Measurements from ENCODE around the gene IFNA13.

The IFNA13 gene

DNA sequence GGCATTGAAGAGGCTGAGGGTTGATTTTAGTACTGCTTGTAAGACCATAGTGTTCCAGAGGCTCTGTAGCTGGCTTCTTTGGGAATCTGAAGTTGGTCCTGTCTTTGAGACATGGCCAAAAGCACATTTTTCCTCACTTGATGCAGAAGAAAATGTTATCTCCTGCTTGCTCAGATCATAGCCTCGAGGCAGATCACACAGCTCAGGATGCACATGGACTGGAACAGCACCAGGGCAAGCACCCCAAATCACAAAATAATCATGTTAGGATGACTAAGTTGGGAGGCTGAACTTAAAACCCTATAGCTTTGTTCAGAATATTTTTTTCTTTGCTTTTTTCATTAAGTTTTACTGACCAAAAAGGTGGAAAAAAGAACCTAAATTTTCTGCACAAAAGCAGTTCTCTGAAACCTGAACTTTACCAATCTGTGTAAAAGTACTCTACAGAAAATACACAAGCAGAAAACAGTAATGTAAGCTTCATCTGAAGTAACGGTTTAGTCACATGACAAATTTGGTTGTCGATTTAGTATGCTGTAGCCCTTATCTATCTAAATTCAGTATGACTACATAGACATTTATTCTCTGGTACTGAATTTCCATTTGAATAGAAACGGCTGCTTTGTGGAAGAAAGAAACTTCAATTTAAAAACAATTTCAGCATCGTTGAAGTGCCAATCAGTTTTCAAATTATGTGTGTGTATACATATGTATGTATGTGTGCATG is 36.0 kb downstream of the IFNA13 start:
- Histone ChIP-seq H3K4me3 (replicated peaks; ENCODE audit: low read depth, low read length) (no peak overlapping the region; the same call in 1 of the 2 replicates), H3K27me3 (replicated peaks; ENCODE audit: control insufficient read depth, insufficient read depth, low read length) (no peaks in the 10 kb centered on the region), H3K36me3 (ENCODE audit: control insufficient read depth, insufficient read depth, low read length) (peaks cover 2% of the 10 kb centered on the region)
- no peak for DNase-seq (ENCODE audit: extremely low read depth, insufficient read length)
- TF ChIP-seq CTCF (IDR thresholded peaks at IDR 0.05; ENCODE audit: insufficient read depth, low read length, poor library complexity, severe bottlenecking): no peak

DNA sequence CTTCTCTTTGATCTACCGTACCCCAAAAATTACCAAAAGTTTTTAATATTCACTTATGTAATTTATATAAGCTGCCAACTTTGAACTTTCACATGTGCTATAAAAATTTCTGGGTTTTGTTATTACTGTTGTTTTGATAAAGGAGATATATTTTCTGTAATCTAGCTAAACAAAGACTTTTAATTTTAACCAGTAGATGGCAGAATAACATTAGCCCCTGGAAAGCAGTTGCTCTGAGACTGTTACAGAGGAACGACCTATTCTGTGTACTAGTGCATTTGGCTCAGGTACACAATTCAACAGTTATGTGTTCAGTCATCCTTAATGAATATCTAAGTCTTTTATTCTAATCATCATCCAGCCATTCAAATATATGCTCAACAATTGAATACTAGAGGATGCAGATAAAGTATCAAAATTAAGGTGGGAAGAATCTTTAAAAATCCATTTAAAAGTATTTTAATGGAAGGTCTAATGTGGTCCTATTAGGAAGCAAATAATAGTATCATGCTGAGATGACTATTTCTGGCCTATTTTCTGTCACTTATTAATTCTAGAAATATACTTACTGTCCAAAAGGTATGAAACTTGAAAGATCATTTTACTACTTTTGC is 41.2 kb downstream of the IFNA13 start:
- DNase-seq (ENCODE audit: extremely low read depth, insufficient read length): peak; percentile 43
- Histone ChIP-seq H3K27me3 (replicated peaks; ENCODE audit: control insufficient read depth, insufficient read depth, low read length) (no peaks in the 10 kb centered on the region), H3K4me3 (replicated peaks; ENCODE audit: low read depth, low read length) (no peak overlapping the region), H3K36me3 (ENCODE audit: control insufficient read depth, insufficient read depth, low read length) (peaks cover 2% of the 10 kb centered on the region)
- peak; percentile 49 for TF ChIP-seq CTCF (IDR thresholded peaks at IDR 0.05; ENCODE audit: insufficient read depth, low read length, poor library complexity, severe bottlenecking)

- peaks cover 3% of the 10 kb centered on the region for H3K36me3 ChIP-seq (ENCODE audit: control insufficient read depth, insufficient read depth, low read length)
- no peak for TF ChIP-seq CTCF (IDR thresholded peaks at IDR 0.05; ENCODE audit: insufficient read depth, low read length, poor library complexity, severe bottlenecking)
- DNase-seq (ENCODE audit: extremely low read depth, insufficient read length): no peak
- no peak overlapping the region for H3K4me3 ChIP-seq (replicated peaks; ENCODE audit: low read depth, low read length)
- no peaks in the 10 kb centered on the region for H3K27me3 ChIP-seq (replicated peaks; ENCODE audit: control insufficient read depth, insufficient read depth, low read length)
Observed at GRCh38 chr9:21324047-21324446, 43.8 kb downstream of the IFNA13 start.

GRCh38 chr9:21322911-21323461 is 44.9 kb downstream of the IFNA13 start:
- Histone ChIP-seq H3K4me3 (replicated peaks; ENCODE audit: low read depth, low read length) (no peak overlapping the region), H3K27me3 (replicated peaks; ENCODE audit: control insufficient read depth, insufficient read depth, low read length) (no peaks in the 10 kb centered on the region), H3K36me3 (ENCODE audit: control insufficient read depth, insufficient read depth, low read length) (peaks cover 3% of the 10 kb centered on the region)
- no peak for TF ChIP-seq CTCF (IDR thresholded peaks at IDR 0.05; ENCODE audit: insufficient read depth, low read length, poor library complexity, severe bottlenecking)
- DNase-seq (ENCODE audit: extremely low read depth, insufficient read length): no peak

GRCh38 chr9:21320465-21320864 is 47.4 kb downstream of the IFNA13 start:
- H3K36me3 ChIP-seq (ENCODE audit: control insufficient read depth, insufficient read depth, low read length): peaks cover 3% of the 10 kb centered on the region
- no peak for TF ChIP-seq CTCF (IDR thresholded peaks at IDR 0.05; ENCODE audit: insufficient read depth, low read length, poor library complexity, severe bottlenecking)
- H3K27me3 ChIP-seq (replicated peaks; ENCODE audit: control insufficient read depth, insufficient read depth, low read length): no peaks in the 10 kb centered on the region
- H3K4me3 ChIP-seq (replicated peaks; ENCODE audit: low read depth, low read length): no peak overlapping the region
- DNase-seq (ENCODE audit: extremely low read depth, insufficient read length): no peak

All from GM06990 (cell line).